Measurements from ENCODE around the gene JAZF1. TPM values are rescaled to one million over a fixed set of nuclear protein-coding genes. Genes with fewer than 3 reads are reported as not detected.

Gene JAZF1
- total RNA-seq, 1 donor from 2014 or later, result 6.4 TPM

GRCh38 chr7:28033386-28033785 lies 147.2 kb downstream of the JAZF1 start:
- H3K27ac Mint-ChIP-seq, result no peak overlapping the region
- no peak overlapping the region for H3K4me3 Mint-ChIP-seq (ENCODE audit: low read depth)
- no peaks in the 10 kb centered on the region for H3K36me3 Mint-ChIP-seq (ENCODE audit: insufficient read depth)
- DNase-seq (ENCODE audit: low spot score, unreplicated experiment), result no peak
- no peaks in the 10 kb centered on the region for H3K4me1 Mint-ChIP-seq (ENCODE audit: low read depth)
- no peak for TF ChIP-seq CTCF (IDR thresholded peaks at IDR 0.05; ENCODE audit: unreplicated experiment)
- no peaks in the 10 kb centered on the region for H3K27me3 Mint-ChIP-seq
- H3K9me3 Mint-ChIP-seq (ENCODE audit: low read depth), result no peaks in the 10 kb centered on the region

- Mint-ChIP-seq H3K27me3 (no peaks in the 10 kb centered on the region), H3K4me3 (ENCODE audit: low read depth) (no peak overlapping the region), H3K27ac (no peak overlapping the region), H3K4me1 (ENCODE audit: low read depth) (no peaks in the 10 kb centered on the region), H3K9me3 (ENCODE audit: low read depth) (no peaks in the 10 kb centered on the region), H3K36me3 (ENCODE audit: insufficient read depth) (no peaks in the 10 kb centered on the region)
- no peak for DNase-seq (ENCODE audit: low spot score, unreplicated experiment)
- no peak for TF ChIP-seq CTCF (IDR thresholded peaks at IDR 0.05; ENCODE audit: unreplicated experiment)
Measured at GRCh38 chr7:28032738-28033380, 147.7 kb downstream of the JAZF1 start.

- no peaks in the 10 kb centered on the region for H3K27me3 Mint-ChIP-seq
- no peak overlapping the region for H3K4me3 Mint-ChIP-seq (ENCODE audit: low read depth)
- H3K36me3 Mint-ChIP-seq (ENCODE audit: insufficient read depth), result no peaks in the 10 kb centered on the region
- no peak overlapping the region for H3K27ac Mint-ChIP-seq
- no peak for TF ChIP-seq CTCF (IDR thresholded peaks at IDR 0.05; ENCODE audit: unreplicated experiment)
- DNase-seq (ENCODE audit: low spot score, unreplicated experiment), result no peak
- H3K9me3 Mint-ChIP-seq (ENCODE audit: low read depth), result no peaks in the 10 kb centered on the region
- H3K4me1 Mint-ChIP-seq (ENCODE audit: low read depth), result no peaks in the 10 kb centered on the region
Measured at GRCh38 chr7:28029051-28029450, 151.5 kb downstream of the JAZF1 start.

GRCh38 chr7:28028471-28028870 lies 152.1 kb downstream of the JAZF1 start:
- Mint-ChIP-seq H3K9me3 (ENCODE audit: low read depth) (no peaks in the 10 kb centered on the region), H3K4me3 (ENCODE audit: low read depth) (no peak overlapping the region), H3K27ac (no peak overlapping the region), H3K27me3 (no peaks in the 10 kb centered on the region), H3K36me3 (ENCODE audit: insufficient read depth) (no peaks in the 10 kb centered on the region), H3K4me1 (ENCODE audit: low read depth) (no peaks in the 10 kb centered on the region)
- DNase-seq (ENCODE audit: low spot score, unreplicated experiment), result no peak
- TF ChIP-seq CTCF (IDR thresholded peaks at IDR 0.05; ENCODE audit: unreplicated experiment), result no peak

- Mint-ChIP-seq H3K9me3 (ENCODE audit: low read depth) (no peaks in the 10 kb centered on the region), H3K27me3 (peaks cover 3% of the 10 kb centered on the region), H3K4me1 (ENCODE audit: low read depth) (no peaks in the 10 kb centered on the region), H3K4me3 (ENCODE audit: low read depth) (no peak overlapping the region), H3K36me3 (ENCODE audit: insufficient read depth) (no peaks in the 10 kb centered on the region), H3K27ac (no peak overlapping the region)
- no peak for DNase-seq (ENCODE audit: low spot score, unreplicated experiment)
- TF ChIP-seq CTCF (IDR thresholded peaks at IDR 0.05; ENCODE audit: unreplicated experiment), result no peak
Measured at GRCh38 chr7:28026237-28026636, 154.4 kb downstream of the JAZF1 start.

All from progenitor cell of endocrine pancreas (in vitro differentiated cells).